ENCODE data around the gene MT1G. TPM values are rescaled to one million over a fixed set of nuclear protein-coding genes. Genes with fewer than 3 reads are reported as not detected.

Gene MT1G
- not detected in 5 replicates for total RNA-seq (2022; extraction: Qiagen RNA extraction; ENCODE audit: low read depth)

GRCh38 chr16:56667581-56668571 lies at the start of gene MT1G:
Gene MT1G (minus strand): TSS chr16:56668065. CDS start chr16:56667993, 72 bp downstream.

GRCh38 chr16:56681939-56682702 lies 14.3 kb upstream of the MT1G start, which contains the start of gene MT1X:
Gene MT1X (plus strand): TSS chr16:56682470. CDS start chr16:56682541, 71 bp downstream.

GRCh38 chr16:56669005-56669839 lies 1.4 kb upstream of the MT1G start, which contains the start of gene MT1H:
Gene MT1H (plus strand): TSS chr16:56669814. CDS start chr16:56669885, 71 bp downstream.

GRCh38 chr16:56657555-56658326 lies 10.1 kb downstream of the MT1G start, which contains the start of gene MT1F:
Gene MT1F (plus strand): TSS chr16:56657959. CDS start chr16:56658059, 100 bp downstream.

GRCh38 chr16:56651586-56651985 lies 16.3 kb downstream of the MT1G start, which contains the start of gene MT1B:
Gene MT1B (plus strand): TSS chr16:56651886. CDS start chr16:56651954, 68 bp downstream.

GRCh38 chr16:56637814-56638750 lies 29.8 kb downstream of the MT1G start, which contains the start of gene MT1A:
Gene MT1A (plus strand): TSS chr16:56638666. CDS start chr16:56638739, 73 bp downstream.

GRCh38 chr16:56632156-56632847 lies 35.6 kb downstream of the MT1G start, which contains the start of gene MT1M:
Gene MT1M (plus strand): TSS chr16:56632659. CDS start chr16:56632732, 73 bp downstream.

GRCh38 chr16:56625140-56625942 lies 42.5 kb downstream of the MT1G start, which contains the start of gene MT1E:
Gene MT1E (plus strand): TSS chr16:56625781. CDS start chr16:56625852, 71 bp downstream.

Other genes starting within 250 kb of the MT1G start
- gene AMFR, start 242.5 kb downstream of the MT1G start, total RNA-seq (2022; extraction: Qiagen RNA extraction; ENCODE audit: low read depth): 56.8 to 70.3 TPM (median 63.5 TPM) in 5 replicates
- gene NUDT21, start 216.7 kb downstream of the MT1G start, total RNA-seq (2022; extraction: Qiagen RNA extraction; ENCODE audit: low read depth): 96.5 to 120 TPM (median 112 TPM) in 5 replicates
- 68.7 to 103 TPM (median 78.3 TPM) in 5 replicates for gene OGFOD1, start 216.5 kb downstream of the MT1G start, total RNA-seq (2022; extraction: Qiagen RNA extraction; ENCODE audit: low read depth)
- gene BBS2, start 148.0 kb downstream of the MT1G start, total RNA-seq (2022; extraction: Qiagen RNA extraction; ENCODE audit: low read depth): 17.8 to 26.2 TPM (median 24.4 TPM) in 5 replicates
- not detected in 5 replicates for gene MT4, start 103.0 kb downstream of the MT1G start, total RNA-seq (2022; extraction: Qiagen RNA extraction; ENCODE audit: low read depth)
- gene MT3, start 78.5 kb downstream of the MT1G start, total RNA-seq (2022; extraction: Qiagen RNA extraction; ENCODE audit: low read depth): 0.64 to 0.68 TPM in 2 of 5 replicates, not detected in the others
- gene MT2A, start 59.5 kb downstream of the MT1G start, total RNA-seq (2022; extraction: Qiagen RNA extraction; ENCODE audit: low read depth): 867 to 1,542 TPM (median 1,146 TPM) in 5 replicates
- gene MT1E, start 42.3 kb downstream of the MT1G start, total RNA-seq (2022; extraction: Qiagen RNA extraction; ENCODE audit: low read depth): 0.34 TPM in 1 of 5 replicates, not detected in the others
- not detected in 5 replicates for gene MT1M, start 35.4 kb downstream of the MT1G start, total RNA-seq (2022; extraction: Qiagen RNA extraction; ENCODE audit: low read depth)
- gene MT1A, start 29.4 kb downstream of the MT1G start, total RNA-seq (2022; extraction: Qiagen RNA extraction; ENCODE audit: low read depth): 16.3 to 25.0 TPM (median 19.6 TPM) in 5 replicates
- not detected in 5 replicates for gene MT1B, start 16.2 kb downstream of the MT1G start, total RNA-seq (2022; extraction: Qiagen RNA extraction; ENCODE audit: low read depth)
- 10.7 to 22.0 TPM (median 14.6 TPM) in 5 replicates for gene MT1F, start 10.1 kb downstream of the MT1G start, total RNA-seq (2022; extraction: Qiagen RNA extraction; ENCODE audit: low read depth)
- gene MT1H, start 1.7 kb upstream of the MT1G start, total RNA-seq (2022; extraction: Qiagen RNA extraction; ENCODE audit: low read depth): not detected in 5 replicates
- 269 to 464 TPM (median 369 TPM) in 5 replicates for gene MT1X, start 14.4 kb upstream of the MT1G start, total RNA-seq (2022; extraction: Qiagen RNA extraction; ENCODE audit: low read depth)
- 85.7 to 112 TPM (median 105 TPM) in 5 replicates for gene NUP93, start 62.1 kb upstream of the MT1G start, total RNA-seq (2022; extraction: Qiagen RNA extraction; ENCODE audit: low read depth)
- gene SLC12A3, start 197.1 kb upstream of the MT1G start, total RNA-seq (2022; extraction: Qiagen RNA extraction; ENCODE audit: low read depth): not detected in 5 replicates

All from A549 treated with ZK216348 at 1 μM for 4 hours (cell line).